Measurements from ENCODE around the gene KCTD6.

Gene KCTD6

GRCh38 chr3:58496206-58496857 lies 4.4 kb downstream of the KCTD6 start:
- TF ChIP-seq ZNF274 (IDR thresholded peaks at IDR 0.05; ENCODE audit: low read depth, low read length) = no peak
- no peak overlapping the region for H3K4me3 ChIP-seq (ENCODE audit: low read length)

DNA sequence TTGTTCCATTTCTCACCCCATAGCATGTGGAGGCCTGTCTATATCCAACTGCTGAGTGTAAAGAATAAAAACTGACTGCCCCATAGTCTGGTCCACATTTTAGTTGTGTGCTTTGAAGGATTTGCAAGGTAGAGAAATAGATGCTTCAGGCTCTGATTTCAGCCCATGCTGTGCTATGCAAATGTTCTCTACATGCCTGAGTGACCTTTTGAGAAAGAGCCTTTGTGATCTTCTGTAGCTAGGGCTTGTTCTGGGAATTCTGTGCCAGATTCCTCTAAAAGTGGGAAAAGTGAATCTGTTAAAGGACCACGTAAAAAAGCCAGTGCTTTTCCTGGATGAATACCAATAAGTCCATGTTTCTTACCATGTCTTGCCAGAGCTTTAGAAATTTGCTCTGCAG lies 5.2 kb downstream of the KCTD6 start:
- no peak for TF ChIP-seq ZNF274 (IDR thresholded peaks at IDR 0.05; ENCODE audit: low read depth, low read length)
- no peak overlapping the region for H3K4me3 ChIP-seq (ENCODE audit: low read length)

DNA sequence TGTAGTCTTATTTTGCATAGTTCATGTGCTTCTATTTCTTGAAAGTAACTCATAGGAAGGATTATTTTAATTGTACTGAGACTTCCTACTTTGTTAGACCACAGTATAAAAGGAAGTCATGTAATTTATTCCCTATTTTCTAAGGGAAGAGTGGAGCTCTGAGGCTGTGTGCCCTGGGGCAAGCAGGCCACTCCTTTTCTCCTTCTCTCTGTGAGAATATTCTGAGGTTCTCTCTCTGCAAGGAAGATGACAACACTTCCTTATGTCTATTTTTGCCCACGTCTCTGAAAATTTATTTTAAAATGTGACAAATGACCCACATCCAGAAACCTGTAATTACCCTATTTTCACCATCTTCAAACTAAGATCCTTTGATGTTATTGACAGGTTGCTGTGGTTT lies 11.0 kb downstream of the KCTD6 start:
- no peak for TF ChIP-seq ZNF274 (IDR thresholded peaks at IDR 0.05; ENCODE audit: low read depth, low read length)
- no peak overlapping the region for H3K4me3 ChIP-seq (ENCODE audit: low read length)

- no peak for TF ChIP-seq ZNF274 (IDR thresholded peaks at IDR 0.05; ENCODE audit: low read depth, low read length)
- no peak overlapping the region for H3K4me3 ChIP-seq (ENCODE audit: low read length)
Measured at GRCh38 chr3:58507356-58508078, 15.6 kb downstream of the KCTD6 start.

DNA sequence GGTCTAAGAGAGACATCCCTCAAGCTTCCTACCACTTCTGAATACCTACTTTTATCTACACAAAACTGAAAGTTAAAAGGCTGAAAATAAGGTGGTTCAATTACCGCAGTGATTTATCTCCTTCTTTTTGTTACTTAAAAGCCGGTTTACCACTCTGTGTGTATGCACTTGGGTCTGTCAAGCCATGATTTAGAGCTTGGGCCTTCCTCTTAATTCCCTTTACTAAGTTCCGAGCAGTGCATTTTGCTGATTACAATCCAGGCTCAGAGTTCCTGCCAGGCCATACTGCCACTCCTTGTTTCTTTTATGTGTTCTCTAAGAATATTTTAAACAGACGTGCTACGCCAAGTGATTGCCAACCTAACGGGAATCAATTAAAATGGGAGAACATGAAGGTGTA lies 16.5 kb downstream of the KCTD6 start:
- H3K4me3 ChIP-seq (ENCODE audit: low read length) = no peak overlapping the region
- no peak for TF ChIP-seq ZNF274 (IDR thresholded peaks at IDR 0.05; ENCODE audit: low read depth, low read length)

DNA sequence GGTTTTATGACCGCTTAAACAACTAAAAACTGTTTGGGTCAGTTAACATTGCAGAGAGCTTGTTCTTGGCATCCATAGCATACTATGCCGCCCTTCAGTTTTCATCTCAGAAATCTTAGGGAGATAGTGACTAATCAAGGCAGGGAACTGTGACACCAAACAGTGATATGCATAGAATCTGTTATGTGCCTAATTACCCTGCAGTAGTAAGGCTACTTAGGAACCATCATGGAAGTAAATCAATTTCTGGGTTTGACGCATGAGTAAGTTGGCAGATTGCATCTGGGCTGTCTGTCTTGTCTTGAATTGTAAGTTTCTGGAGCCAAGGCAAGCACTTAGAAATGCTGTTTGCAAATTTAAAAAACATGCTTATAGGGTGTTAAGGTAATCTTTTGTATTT lies 22.5 kb downstream of the KCTD6 start:
- no peak overlapping the region for H3K4me3 ChIP-seq (ENCODE audit: low read length)
- TF ChIP-seq ZNF274 (IDR thresholded peaks at IDR 0.05; ENCODE audit: low read depth, low read length) = no peak

DNA sequence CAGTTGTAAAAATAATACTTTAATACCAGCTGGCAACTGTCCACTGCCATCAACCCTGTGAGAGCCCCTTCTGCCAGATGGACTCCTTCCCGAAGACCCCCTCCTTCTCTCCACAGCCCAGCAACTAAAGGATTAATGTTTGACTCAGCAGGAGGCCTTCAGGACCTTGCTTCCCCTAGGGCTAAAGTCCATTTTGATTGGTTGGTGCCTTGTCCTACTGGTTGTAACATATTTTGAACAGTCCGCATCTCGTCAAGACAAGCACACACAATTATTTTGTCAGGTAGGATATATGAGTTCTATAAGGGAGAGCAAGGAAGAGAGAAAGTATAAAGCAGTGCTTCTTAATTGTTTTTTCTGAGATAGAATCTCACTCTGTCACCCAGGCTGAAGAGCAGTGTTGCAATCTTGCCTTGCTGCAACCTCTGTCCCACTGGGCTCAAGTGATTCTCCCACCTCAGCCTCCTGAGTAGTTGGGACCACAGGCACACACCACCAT lies 26.4 kb downstream of the KCTD6 start:
- no peak for TF ChIP-seq ZNF274 (IDR thresholded peaks at IDR 0.05; ENCODE audit: low read depth, low read length)
- no peak overlapping the region for H3K4me3 ChIP-seq (ENCODE audit: low read length)

GRCh38 chr3:58519668-58520402 lies 27.9 kb downstream of the KCTD6 start:
- no peak for TF ChIP-seq ZNF274 (IDR thresholded peaks at IDR 0.05; ENCODE audit: low read depth, low read length)

GRCh38 chr3:58520403-58521335 lies 28.8 kb downstream of the KCTD6 start:
- H3K4me3 ChIP-seq (ENCODE audit: low read length) = no peak overlapping the region
- no peak for TF ChIP-seq ZNF274 (IDR thresholded peaks at IDR 0.05; ENCODE audit: low read depth, low read length)

More at GRCh38 chr3:58519668-58520402, 27.9 kb downstream of the KCTD6 start:
- no peak overlapping the region for H3K4me3 ChIP-seq (ENCODE audit: low read length)

DNA sequence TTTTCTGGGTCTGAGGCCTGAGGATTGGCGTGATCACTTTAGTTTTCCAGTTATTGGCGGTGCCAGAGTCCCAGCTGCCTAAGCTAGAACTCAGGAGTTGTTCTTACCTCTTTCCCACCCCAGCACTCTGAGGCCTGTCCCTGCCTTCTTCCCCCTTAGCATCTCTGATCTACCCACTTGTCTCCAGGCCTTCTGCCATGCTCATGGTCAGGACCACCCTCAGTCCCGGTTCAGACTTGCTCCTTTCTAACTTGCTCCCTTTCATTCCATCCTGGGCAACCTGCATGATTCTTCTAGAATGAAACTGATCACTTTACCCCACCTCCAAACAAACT lies 29.4 kb downstream of the KCTD6 start:
- no peak overlapping the region for H3K4me3 ChIP-seq (ENCODE audit: low read length)
- TF ChIP-seq ZNF274 (IDR thresholded peaks at IDR 0.05; ENCODE audit: low read depth, low read length) = no peak

GRCh38 chr3:58521917-58522631 lies 30.2 kb downstream of the KCTD6 start:
- H3K4me3 ChIP-seq (ENCODE audit: low read length) = no peak overlapping the region
- TF ChIP-seq ZNF274 (IDR thresholded peaks at IDR 0.05; ENCODE audit: low read depth, low read length) = no peak

DNA sequence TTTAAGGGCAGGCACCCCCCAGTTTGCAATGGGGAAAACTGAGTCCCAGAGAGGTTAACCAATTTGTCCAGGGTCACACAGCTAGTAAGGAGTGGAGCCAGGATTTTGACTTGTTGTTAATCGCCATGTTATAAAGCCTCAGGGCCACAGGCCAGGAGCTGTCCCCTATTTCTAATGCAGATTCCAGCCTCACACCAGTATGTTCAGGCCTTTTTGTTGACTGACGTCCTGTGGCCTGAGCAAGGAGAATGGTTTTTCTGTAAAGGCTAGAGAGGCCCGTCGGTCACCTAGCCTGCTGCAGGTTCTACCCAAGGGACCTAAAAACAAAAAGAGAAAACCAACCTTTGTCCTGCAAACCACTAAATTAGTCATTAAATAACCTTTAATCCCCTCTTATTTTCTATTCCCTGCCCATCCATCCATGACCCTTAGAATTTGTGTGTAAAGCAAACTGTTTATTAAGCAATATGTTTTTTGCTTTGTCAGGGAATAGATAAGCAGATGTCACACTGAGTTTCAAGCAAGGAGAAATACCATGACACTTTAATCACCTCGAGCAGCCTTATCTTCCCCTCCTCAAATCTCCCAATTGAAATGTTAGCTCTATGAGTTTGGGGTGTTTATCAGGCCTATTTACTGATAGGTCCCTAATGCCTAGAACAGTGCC lies 31.0 kb downstream of the KCTD6 start:
- TF ChIP-seq ZNF274 (IDR thresholded peaks at IDR 0.05; ENCODE audit: low read depth, low read length) = no peak
- no peak overlapping the region for H3K4me3 ChIP-seq (ENCODE audit: low read length)

All from GM08714 (cell line).